D721Med (cell line): ENCODE data around the gene IL37.
"Not testable (repeated sequence)": the region's sequence is repeated elsewhere in the genome, so short reads cannot be mapped to it uniquely, and the experiment has no call there.

Experiments
- DNase-seq: peaks from one replicate; pipeline ENCODE4 v3.0.0; 2011; ENCODE audit warnings: low spot score; ENCODE audit not compliant: insufficient read length
- FAIRE-seq: peaks from 2 replicates; lab custom pipeline; 2011; peaks lifted over from hg19 to GRCh38; lab: Jason Lieb, UNC
- CTCF ChIP-seq: IDR thresholded peaks from 2 replicates; pipeline ENCODE4 v1.5.1; 2012; ENCODE audit warnings: mild to moderate bottlenecking, control low read depth; ENCODE audit not compliant: insufficient read depth; ENCODE audit errors: missing control alignments

Gene IL37

GRCh38 chr2:112907001-112907949, 3.7 kb upstream of the IL37 start:
- no peak for FAIRE-seq
- no peak for TF ChIP-seq CTCF
- no peak for DNase-seq

GRCh38 chr2:112908559-112908958, 2.4 kb upstream of the IL37 start:
- FAIRE-seq, DNase-seq: not testable (repeated sequence)

- FAIRE-seq (no peak), DNase-seq (no peak)
- TF ChIP-seq CTCF: no peak
These were observed 746 bp upstream of the IL37 start for GRCh38 chr2:112910219-112910618.

GRCh38 chr2:112912403-112912802, 1.4 kb downstream of the IL37 start:
- FAIRE-seq (no peak), DNase-seq (no peak)
- no peak for TF ChIP-seq CTCF

- no peak for TF ChIP-seq CTCF
- FAIRE-seq: no peak
These were observed 4.6 kb downstream of the IL37 start for GRCh38 chr2:112915300-112916144.

GRCh38 chr2:112916145-112916571, 5.2 kb downstream of the IL37 start:
- FAIRE-seq (no peak), DNase-seq (no peak)
- no peak for TF ChIP-seq CTCF

More at GRCh38 chr2:112915300-112916144, 4.6 kb downstream of the IL37 start:
- no peak for DNase-seq

GRCh38 chr2:112916625-112917247, 5.8 kb downstream of the IL37 start:
- no peak for FAIRE-seq
- no peak for TF ChIP-seq CTCF
- no peak for DNase-seq
